Vagina (tissue), 2 donors: Measurements from ENCODE around the gene TPO.

ENCODE experiments used
- POLR2A ChIP-seq, 2 donors: fragments of 450-650 bp; IDR thresholded peaks; one replicate each; pipeline ENCODE4 v1.6.1; 2017; ENCODE audit warnings: antibody characterized with exemption in 2 of 2, mild to moderate bottlenecking in 2 of 2, moderate library complexity in 2 of 2
- POLR2AphosphoS5 ChIP-seq, 2 donors: sonication (generic); formaldehyde crosslinking; IDR thresholded peaks; one replicate each; pipeline ENCODE4 v1.9.0; 2017; ENCODE audit warnings: antibody characterized with exemption in 2 of 2, mild to moderate bottlenecking in 2 of 2, low read depth in 1 of 2; ENCODE audit not compliant: insufficient read depth in 1 of 2
- TF ChIP-seq, protein P1 (sequence below), 3 experiments: fragments of 450-650 bp in 2 of 3; fragments of 200-600 bp in 1 of 3; sonication (generic) in 1 of 3; IDR thresholded peaks; one replicate each; pipeline ENCODE4 v1.5.1; 2017 to 2019; ENCODE audit warnings: antibody characterized with exemption in 3 of 3, mild to moderate bottlenecking in 2 of 3, moderate library complexity in 2 of 3

DNA sequence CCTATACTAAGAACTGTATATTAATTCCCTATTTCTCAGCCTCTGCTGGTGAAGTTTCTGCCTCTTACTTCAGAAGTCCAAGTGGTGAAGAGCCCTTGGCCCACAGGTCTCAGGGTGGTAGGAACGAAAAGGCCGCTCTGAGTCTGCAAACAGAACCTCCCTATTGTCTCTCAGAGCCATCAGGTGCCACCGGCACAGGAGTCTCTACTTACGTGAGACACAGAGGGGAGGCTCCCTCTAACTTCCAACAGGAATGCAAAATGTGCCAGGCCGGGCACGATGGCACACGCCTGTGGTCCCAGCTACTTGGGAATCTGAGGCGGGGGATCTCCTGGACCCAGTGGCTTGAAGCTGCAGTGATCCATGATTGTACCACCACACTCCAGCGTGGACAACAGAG is 143.0 kb downstream of the TPO start:
- TF ChIP-seq POLR2A (IDR thresholded peaks at IDR 0.05) (no peak), POLR2AphosphoS5 (IDR thresholded peaks at IDR 0.05; ENCODE audit: insufficient read depth in 1 of 2, low read depth in 1 of 2) (no peak)
- TF ChIP-seq, protein P1, sequence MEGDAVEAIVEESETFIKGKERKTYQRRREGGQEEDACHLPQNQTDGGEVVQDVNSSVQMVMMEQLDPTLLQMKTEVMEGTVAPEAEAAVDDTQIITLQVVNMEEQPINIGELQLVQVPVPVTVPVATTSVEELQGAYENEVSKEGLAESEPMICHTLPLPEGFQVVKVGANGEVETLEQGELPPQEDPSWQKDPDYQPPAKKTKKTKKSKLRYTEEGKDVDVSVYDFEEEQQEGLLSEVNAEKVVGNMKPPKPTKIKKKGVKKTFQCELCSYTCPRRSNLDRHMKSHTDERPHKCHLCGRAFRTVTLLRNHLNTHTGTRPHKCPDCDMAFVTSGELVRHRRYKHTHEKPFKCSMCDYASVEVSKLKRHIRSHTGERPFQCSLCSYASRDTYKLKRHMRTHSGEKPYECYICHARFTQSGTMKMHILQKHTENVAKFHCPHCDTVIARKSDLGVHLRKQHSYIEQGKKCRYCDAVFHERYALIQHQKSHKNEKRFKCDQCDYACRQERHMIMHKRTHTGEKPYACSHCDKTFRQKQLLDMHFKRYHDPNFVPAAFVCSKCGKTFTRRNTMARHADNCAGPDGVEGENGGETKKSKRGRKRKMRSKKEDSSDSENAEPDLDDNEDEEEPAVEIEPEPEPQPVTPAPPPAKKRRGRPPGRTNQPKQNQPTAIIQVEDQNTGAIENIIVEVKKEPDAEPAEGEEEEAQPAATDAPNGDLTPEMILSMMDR (IDR thresholded peaks at IDR 0.05), result no peak
